ENCODE measurements around the gene GPX7. TPM values are rescaled to one million over a fixed set of nuclear protein-coding genes. Genes with fewer than 3 reads are reported as not detected.

The GPX7 gene
- polyA plus RNA-seq, 1 donor from 2014 or later, result 1.3 TPM

GRCh38 chr1:52553362-52554266 is 48.6 kb upstream of the GPX7 start:
- H3F3A ChIP-seq (ENCODE audit: insufficient read depth, low read length, poor library complexity, severe bottlenecking), result no peaks in the 10 kb centered on the region
- no peaks in the 10 kb centered on the region for H3K9me2 ChIP-seq (ENCODE audit: insufficient read depth, low read length)
- peak overlapping the region; percentile 100 for H3K27ac ChIP-seq (ENCODE audit: low read length)
- peaks cover 48% of the 10 kb centered on the region for H3K79me2 ChIP-seq (replicated peaks; ENCODE audit: insufficient read depth, low read length)
- peak overlapping the region; percentile 57 for H2AFZ ChIP-seq (ENCODE audit: low read depth, low read length)
- H3K4me2 ChIP-seq (ENCODE audit: low read length), result peak overlapping the region; percentile 90
- TF ChIP-seq EZH2 (IDR thresholded peaks at IDR 0.05; ENCODE audit: borderline replicate concordance, insufficient read depth, low read length, poor library complexity, severe bottlenecking) (no peak), RAD21 (conservative IDR thresholded peaks at IDR 0.05) (peak; percentile 64), REST (IDR thresholded peaks at IDR 0.05; ENCODE audit: borderline replicate concordance) (peak; percentile 87), MXI1 (conservative IDR thresholded peaks at IDR 0.05; ENCODE audit: poor library complexity, severe bottlenecking) (peak; percentile 45), EP300 (conservative IDR thresholded peaks at IDR 0.05; ENCODE audit: poor library complexity, severe bottlenecking) (peak; percentile 51), POLR2AphosphoS5 (IDR thresholded peaks at IDR 0.05) (peak; percentile 93), SMC3 (conservative IDR thresholded peaks at IDR 0.05; ENCODE audit: poor library complexity) (peak; percentile 66), TAF1 (IDR thresholded peaks at IDR 0.05; ENCODE audit: low read depth) (peak; percentile 95)
- TF ChIP-seq, protein P1, sequence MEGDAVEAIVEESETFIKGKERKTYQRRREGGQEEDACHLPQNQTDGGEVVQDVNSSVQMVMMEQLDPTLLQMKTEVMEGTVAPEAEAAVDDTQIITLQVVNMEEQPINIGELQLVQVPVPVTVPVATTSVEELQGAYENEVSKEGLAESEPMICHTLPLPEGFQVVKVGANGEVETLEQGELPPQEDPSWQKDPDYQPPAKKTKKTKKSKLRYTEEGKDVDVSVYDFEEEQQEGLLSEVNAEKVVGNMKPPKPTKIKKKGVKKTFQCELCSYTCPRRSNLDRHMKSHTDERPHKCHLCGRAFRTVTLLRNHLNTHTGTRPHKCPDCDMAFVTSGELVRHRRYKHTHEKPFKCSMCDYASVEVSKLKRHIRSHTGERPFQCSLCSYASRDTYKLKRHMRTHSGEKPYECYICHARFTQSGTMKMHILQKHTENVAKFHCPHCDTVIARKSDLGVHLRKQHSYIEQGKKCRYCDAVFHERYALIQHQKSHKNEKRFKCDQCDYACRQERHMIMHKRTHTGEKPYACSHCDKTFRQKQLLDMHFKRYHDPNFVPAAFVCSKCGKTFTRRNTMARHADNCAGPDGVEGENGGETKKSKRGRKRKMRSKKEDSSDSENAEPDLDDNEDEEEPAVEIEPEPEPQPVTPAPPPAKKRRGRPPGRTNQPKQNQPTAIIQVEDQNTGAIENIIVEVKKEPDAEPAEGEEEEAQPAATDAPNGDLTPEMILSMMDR (IDR thresholded peaks at IDR 0.05; ENCODE audit: poor library complexity, severe bottlenecking), result peak; percentile 42
- H3K9me3 ChIP-seq (ENCODE audit: low read length), result no peaks in the 10 kb centered on the region
- H4K20me1 ChIP-seq (ENCODE audit: insufficient read depth), result peaks cover 2% of the 10 kb centered on the region
- H3K27me3 ChIP-seq (ENCODE audit: insufficient read depth, low read depth, low read length), result no peaks in the 10 kb centered on the region
- no peaks in the 10 kb centered on the region for H3K36me3 ChIP-seq (ENCODE audit: insufficient read depth, low read length)
- H3K4me3 ChIP-seq (ENCODE audit: low read length), result peak overlapping the region; percentile 90
- H3K9ac ChIP-seq (ENCODE audit: low read length), result peak overlapping the region; percentile 99

DNA sequence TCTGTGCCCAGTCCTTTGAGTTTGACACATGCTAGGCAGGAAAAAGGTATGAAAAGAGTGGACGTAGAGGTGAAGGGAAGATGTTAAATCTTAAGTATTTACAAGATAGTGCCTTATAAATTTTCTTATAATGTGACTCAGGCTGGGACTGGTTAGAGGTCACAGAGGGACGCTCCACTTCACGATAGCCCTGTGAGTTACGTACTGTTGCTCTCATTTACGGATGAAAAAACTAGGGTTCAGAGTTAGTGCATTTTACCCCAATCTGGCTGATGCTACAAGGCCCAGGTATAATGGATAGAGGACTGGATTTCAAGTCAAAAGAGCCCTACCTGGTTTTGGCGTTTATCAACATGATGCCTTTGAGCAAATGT is 47.9 kb upstream of the GPX7 start:
- peak overlapping the region; percentile 100 for H3K27ac ChIP-seq (ENCODE audit: low read length)

More for the DNA sequence above, 47.9 kb upstream of the GPX7 start:
- Histone ChIP-seq H3K79me2 (replicated peaks; ENCODE audit: insufficient read depth, low read length) (peaks cover 42% of the 10 kb centered on the region), H3K9ac (ENCODE audit: low read length) (peak overlapping the region; percentile 99), H3K9me2 (ENCODE audit: insufficient read depth, low read length) (no peaks in the 10 kb centered on the region), H3K9me3 (ENCODE audit: low read length) (no peaks in the 10 kb centered on the region), H3K4me3 (ENCODE audit: low read length) (peak overlapping the region; percentile 90), H4K20me1 (ENCODE audit: insufficient read depth) (no peaks in the 10 kb centered on the region), H3K36me3 (ENCODE audit: insufficient read depth, low read length) (no peaks in the 10 kb centered on the region), H3K27me3 (ENCODE audit: insufficient read depth, low read depth, low read length) (no peaks in the 10 kb centered on the region), H3K4me2 (ENCODE audit: low read length) (peak overlapping the region; percentile 90), H2AFZ (ENCODE audit: low read depth, low read length) (peak overlapping the region; percentile 57), H3F3A (ENCODE audit: insufficient read depth, low read length, poor library complexity, severe bottlenecking) (no peaks in the 10 kb centered on the region)
- no peak for TF ChIP-seq RAD21 (conservative IDR thresholded peaks at IDR 0.05)
- TF ChIP-seq POLR2AphosphoS5 (IDR thresholded peaks at IDR 0.05), result no peak
- no peak for TF ChIP-seq REST (IDR thresholded peaks at IDR 0.05; ENCODE audit: borderline replicate concordance)
- TF ChIP-seq MXI1 (conservative IDR thresholded peaks at IDR 0.05; ENCODE audit: poor library complexity, severe bottlenecking), result no peak

Data from neural cell (in vitro differentiated cells).